GM12864 (cell line): ENCODE results near the gene CADM1.

Source experiments
- DNase-seq: peaks from one replicate; pipeline ENCODE4 v3.0.0-alpha.2; 2011; ENCODE audit warnings: low read depth
- H3K4me3 ChIP-seq: 2 replicates; pipeline ENCODE4 v1.5.1; 2011; ENCODE audit warnings: mild to moderate bottlenecking, low read depth, low read length, control low read depth
- TF ChIP-seq, protein P1 (sequence below): IDR thresholded peaks from 2 replicates; pipeline ENCODE4 v1.5.1; 2011; ENCODE audit warnings: low read depth, mild to moderate bottlenecking, moderate library complexity, low read length, control low read depth, inconsistent platforms; ENCODE audit errors: missing control alignments

CADM1 gene

DNA sequence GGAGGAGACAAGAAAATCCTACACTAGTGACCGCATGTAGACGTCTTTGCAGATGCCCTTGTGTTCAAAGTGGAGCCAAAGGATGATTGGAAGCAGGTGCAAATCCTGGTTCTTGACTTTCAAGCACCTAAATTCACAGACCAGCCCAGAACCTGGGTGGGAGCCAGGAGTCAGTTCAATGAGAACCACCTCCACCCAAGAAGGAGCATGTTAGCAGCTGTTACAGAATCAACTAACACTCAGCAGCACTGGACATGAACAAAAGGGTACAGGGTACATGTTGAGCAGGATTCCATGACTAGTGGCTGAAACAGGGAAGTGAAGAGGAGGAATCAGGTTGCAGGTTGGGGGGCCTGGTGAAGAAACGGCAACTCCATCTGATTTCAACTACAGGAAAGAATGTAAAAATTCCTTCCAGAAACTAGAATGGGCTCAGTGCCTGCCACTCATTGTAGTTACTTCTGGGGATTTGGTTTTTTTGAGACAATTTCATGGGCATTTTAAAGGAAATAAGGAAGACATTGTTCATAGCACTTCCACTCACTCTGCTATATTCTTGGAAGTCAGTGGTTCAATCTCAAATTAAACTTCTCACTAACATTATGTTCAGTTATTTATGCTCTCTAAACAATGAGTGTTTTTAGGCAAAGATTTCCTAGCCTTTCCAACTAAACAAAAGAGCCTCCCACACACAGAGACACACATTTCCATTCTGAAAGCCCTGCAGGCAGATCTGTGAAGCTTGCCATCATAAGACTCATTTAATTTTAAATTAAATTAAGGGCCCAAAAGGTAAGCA, 173.3 kb downstream of the CADM1 start:
- TF ChIP-seq, protein P1, sequence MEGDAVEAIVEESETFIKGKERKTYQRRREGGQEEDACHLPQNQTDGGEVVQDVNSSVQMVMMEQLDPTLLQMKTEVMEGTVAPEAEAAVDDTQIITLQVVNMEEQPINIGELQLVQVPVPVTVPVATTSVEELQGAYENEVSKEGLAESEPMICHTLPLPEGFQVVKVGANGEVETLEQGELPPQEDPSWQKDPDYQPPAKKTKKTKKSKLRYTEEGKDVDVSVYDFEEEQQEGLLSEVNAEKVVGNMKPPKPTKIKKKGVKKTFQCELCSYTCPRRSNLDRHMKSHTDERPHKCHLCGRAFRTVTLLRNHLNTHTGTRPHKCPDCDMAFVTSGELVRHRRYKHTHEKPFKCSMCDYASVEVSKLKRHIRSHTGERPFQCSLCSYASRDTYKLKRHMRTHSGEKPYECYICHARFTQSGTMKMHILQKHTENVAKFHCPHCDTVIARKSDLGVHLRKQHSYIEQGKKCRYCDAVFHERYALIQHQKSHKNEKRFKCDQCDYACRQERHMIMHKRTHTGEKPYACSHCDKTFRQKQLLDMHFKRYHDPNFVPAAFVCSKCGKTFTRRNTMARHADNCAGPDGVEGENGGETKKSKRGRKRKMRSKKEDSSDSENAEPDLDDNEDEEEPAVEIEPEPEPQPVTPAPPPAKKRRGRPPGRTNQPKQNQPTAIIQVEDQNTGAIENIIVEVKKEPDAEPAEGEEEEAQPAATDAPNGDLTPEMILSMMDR = no peak
- no peak for DNase-seq
- H3K4me3 ChIP-seq = no peak overlapping the region

DNA sequence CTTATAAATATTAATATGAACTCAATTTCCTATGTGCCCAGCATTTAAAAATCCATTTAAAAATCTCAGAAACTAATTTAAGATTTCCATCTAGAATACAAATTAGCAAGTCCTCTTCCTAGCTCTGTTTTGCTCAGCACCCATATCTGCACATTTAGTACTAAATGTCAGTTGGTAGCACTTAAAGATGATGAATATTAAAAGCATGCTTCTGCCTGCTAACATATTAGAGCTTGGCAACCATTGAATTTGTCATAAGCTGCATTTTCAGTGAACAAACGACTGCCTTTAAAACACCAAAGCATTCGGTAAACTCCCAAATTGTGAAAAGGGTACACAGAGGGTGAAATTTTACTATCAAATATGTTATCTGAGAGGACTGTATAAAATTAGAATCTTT, 177.7 kb downstream of the CADM1 start:
- H3K4me3 ChIP-seq = no peak overlapping the region
- TF ChIP-seq, protein P1 = no peak
- DNase-seq = no peak

DNA sequence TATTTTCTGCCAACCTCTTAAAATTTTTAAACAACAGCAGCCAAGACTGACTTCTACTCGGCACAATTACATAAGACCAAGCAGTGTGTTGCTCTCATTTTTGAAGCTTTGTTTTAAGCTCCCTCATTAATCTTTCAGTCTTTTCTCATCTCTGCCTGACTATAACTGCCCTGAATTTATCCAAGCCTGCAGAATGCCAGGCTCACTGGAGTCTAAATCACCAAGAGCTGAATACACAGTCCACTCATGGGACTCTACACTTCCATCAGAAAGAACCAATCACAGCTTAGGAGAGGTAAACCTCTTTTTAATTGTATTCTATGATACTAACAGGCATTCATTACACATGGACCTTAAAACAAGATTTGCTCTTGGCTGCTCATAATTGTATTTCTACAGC, 178.7 kb downstream of the CADM1 start:
- no peak overlapping the region for H3K4me3 ChIP-seq
- no peak for DNase-seq
- TF ChIP-seq, protein P1 = no peak

DNA sequence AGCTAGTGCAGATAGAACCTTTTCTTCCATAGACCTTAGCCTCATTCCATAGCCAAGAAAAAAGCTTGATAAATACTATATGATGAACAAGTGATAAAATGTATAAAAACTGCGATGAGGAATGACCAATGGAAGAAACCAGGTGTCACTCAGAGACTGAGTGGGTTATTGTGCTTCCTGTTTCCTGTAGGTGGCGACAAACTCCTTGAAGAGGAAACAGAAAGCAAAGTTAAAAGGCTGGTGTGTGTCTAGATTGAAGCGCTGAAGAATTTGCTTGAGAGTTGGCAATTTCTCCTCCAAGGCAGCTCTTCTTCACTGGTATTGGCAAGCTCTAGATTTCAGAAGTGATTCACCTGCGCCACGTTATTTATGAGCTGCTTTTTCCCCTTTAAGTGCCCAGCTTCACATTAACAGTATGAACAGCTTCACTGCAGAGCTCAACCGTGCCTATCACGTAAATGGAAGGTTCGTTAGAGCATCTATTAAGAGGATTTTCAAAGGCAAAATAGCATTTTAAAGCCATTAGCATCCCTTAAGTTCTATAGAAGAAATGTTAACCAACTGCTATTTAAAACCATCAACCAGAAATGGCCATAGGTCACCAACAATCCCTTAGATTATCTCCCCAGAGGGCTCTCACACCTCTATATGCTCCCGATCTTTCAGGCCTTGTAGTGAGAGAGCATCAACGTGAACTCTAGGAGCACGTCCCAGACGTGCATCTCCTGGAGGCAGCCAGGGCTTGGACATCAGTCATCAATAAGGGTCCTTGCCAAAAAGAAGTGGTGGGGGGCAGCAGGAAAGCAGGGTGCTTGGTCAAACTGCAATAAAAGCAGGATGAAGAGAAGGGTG, 179.4 kb downstream of the CADM1 start:
- TF ChIP-seq, protein P1 = peak; percentile 82
- H3K4me3 ChIP-seq = no peak overlapping the region
- peak; percentile 43 for DNase-seq

DNA sequence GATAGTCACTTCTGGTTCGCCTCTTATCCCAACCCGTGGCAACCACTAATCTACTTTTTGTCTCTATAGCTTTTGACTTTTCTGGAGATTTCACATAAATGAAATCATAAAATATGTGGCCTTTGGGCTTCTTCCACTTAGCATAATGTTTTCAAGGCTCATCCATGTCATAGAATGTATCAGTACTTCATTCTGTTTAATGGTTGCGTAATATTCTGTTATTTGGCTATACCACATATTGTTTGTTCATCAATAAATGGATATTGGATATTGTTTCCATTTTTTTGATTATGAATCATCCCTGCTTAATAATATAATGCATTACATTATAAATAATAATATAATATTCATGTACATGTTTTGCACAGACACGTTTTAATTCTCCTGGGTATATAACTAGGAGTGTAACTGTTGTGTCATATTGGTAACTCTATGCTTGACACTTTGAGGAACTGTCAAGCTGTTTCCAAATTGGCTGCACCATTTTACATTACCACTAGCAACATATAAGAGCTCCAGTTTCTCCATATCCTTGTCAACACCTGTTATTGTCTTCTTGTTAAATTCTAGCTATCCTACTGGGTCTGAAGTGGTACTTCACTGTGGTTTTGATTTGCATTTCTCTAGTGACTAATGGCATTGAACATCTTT, 181.5 kb downstream of the CADM1 start:
- no peak for DNase-seq
- TF ChIP-seq, protein P1 = no peak
- no peak overlapping the region for H3K4me3 ChIP-seq

DNA sequence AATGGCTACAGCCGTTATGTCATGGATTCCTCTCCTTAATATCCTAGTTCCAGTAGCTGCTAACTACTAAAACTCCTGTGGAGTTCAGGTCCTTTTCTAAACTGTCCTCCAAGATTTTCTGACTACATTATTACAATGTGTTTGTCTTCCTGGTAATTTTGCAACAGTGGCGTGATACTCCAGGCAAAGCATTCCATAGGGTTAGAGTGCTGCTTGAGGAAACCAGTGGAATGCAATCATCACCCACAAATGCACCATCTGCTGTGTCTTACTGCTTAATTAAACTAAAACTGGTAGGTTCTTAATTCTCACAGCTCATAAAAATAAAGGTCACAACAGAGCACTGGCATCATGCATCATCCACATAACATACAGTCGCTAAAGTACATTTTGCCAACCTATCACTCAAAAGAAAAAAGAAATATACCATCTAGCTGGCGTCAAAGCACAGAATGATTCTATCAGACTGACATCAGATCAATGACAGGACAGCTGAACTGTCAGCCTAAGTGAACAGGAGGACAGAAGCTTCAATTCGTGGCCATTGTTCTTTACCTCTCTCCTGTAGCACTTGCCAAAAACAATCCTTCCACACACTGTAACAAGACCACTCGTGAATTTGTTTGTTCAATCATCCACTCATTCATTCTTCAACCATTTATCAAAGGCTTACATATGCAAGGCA, 182.5 kb downstream of the CADM1 start:
- H3K4me3 ChIP-seq = no peak overlapping the region
- no peak for DNase-seq
- TF ChIP-seq, protein P1 = no peak
